LNCaP clone FGC (cell line): ENCODE results near the gene PNMA6A.
"Not testable (repeated sequence)": the region's sequence is repeated elsewhere in the genome, so short reads cannot be mapped to it uniquely, and the experiment has no call there.

Experiments used
- DNase-seq: peaks from one replicate; pipeline ENCODE4 v3.0.0-alpha.2; 2011; ENCODE audit warnings: low read depth
- H3K4me3 ChIP-seq: 2 replicates; pipeline ENCODE4 v1.5.1; 2011; ENCODE audit warnings: mild to moderate bottlenecking, low read depth, low read length, control low read depth
- TF ChIP-seq, protein P1 (sequence below): IDR thresholded peaks from 2 replicates; pipeline ENCODE4 v1.5.1; 2012; ENCODE audit warnings: mild to moderate bottlenecking; ENCODE audit not compliant: control insufficient read depth, insufficient read depth; ENCODE audit errors: extremely low read depth

Gene PNMA6A

DNA sequence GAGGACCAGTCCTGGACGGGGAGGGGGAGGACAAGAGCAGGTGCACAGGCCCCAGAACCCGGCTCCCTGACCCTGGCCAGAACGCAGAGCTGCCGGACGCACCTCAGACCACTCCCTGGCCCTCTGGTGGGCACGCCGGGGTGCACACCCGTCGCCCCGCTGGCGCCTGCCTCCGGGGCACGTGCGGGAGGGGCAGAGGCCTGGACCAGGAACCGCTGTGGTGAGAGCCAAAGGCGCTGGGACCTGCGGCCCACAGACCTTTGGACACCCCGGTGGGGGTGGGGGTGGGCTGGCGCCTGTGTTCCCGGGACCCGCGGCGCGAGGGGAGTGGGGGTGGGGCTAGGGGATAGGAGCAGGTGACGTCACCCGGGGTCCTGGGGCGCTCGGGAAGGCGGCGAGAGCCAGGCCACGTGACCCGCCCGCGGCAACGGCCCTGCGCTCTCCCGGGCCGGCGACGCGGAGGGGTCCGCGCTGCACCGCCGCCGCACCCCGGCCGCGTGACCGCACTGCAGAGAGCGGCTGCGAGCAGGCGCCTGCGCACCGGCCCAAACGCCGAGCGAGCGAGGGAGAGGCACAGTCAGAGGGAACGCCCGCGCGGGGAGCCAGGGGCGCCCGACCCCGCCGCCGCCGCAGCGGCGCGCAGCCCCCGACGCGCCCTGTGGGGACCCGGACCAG, at the start of gene PNMA6A:
PNMA6A (plus strand) TSS at position 546 of the 675 bp plus-strand sequence. CDS start 609 bp downstream, outside the sequence.
- not testable (repeated sequence) for DNase-seq, H3K4me3 ChIP-seq

GRCh38 chrX:153026501-153026900, 45.8 kb upstream of the PNMA6A start:
- H3K4me3 ChIP-seq, DNase-seq: not testable (repeated sequence)

DNA sequence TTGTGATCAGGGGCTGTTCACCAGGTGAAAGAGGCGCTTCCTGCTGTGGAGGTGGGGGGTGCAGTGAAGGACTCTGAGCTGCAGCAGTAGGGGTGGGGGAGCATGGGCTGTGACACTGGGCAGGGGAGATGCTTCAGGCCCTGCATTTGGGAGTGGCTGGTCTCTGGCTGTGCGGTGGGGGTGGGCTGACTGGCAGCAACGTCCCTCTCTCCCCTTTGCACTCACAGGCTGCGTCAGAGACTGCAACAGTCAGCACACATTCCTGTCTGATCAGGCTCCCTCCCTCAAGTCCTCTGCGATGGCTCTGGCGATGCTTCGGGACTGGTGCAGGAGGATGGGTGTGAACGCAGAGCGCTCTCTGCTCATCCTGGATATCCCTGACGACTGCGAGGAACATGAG, 43.8 kb upstream of the PNMA6A start:
- not testable (repeated sequence) for H3K4me3 ChIP-seq, DNase-seq

DNA sequence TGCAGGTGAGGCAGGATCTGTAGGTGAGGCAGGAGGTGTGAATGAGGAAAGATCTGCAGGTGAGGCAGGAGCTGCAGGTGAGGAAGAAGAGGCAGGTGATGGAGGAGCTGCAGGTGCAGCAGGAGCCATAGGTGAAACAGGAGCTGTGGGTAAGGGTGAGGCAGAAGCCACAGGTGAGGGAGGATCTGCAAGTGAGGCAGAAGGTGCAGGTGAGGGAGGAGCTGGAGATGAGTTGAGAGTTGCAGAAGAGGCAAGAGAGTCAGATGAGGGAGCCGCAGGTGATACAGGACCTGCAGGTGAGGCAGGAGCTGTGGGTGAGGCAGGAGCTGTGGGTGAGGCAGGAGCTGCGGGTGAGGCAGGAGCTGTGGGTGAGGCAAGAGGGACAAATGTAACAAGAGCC, 43.1 kb upstream of the PNMA6A start:
- no peak overlapping the region for H3K4me3 ChIP-seq
- TF ChIP-seq, protein P1, sequence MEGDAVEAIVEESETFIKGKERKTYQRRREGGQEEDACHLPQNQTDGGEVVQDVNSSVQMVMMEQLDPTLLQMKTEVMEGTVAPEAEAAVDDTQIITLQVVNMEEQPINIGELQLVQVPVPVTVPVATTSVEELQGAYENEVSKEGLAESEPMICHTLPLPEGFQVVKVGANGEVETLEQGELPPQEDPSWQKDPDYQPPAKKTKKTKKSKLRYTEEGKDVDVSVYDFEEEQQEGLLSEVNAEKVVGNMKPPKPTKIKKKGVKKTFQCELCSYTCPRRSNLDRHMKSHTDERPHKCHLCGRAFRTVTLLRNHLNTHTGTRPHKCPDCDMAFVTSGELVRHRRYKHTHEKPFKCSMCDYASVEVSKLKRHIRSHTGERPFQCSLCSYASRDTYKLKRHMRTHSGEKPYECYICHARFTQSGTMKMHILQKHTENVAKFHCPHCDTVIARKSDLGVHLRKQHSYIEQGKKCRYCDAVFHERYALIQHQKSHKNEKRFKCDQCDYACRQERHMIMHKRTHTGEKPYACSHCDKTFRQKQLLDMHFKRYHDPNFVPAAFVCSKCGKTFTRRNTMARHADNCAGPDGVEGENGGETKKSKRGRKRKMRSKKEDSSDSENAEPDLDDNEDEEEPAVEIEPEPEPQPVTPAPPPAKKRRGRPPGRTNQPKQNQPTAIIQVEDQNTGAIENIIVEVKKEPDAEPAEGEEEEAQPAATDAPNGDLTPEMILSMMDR = no peak
- DNase-seq = no peak

- no peak for DNase-seq
- no peak overlapping the region for H3K4me3 ChIP-seq
- TF ChIP-seq, protein P1 = no peak
Measured at GRCh38 chrX:153029875-153030274, 42.4 kb upstream of the PNMA6A start.

- H3K4me3 ChIP-seq = no peak overlapping the region
- DNase-seq = no peak
- TF ChIP-seq, protein P1 = no peak
Measured at GRCh38 chrX:153030801-153031200, 41.5 kb upstream of the PNMA6A start.

DNA sequence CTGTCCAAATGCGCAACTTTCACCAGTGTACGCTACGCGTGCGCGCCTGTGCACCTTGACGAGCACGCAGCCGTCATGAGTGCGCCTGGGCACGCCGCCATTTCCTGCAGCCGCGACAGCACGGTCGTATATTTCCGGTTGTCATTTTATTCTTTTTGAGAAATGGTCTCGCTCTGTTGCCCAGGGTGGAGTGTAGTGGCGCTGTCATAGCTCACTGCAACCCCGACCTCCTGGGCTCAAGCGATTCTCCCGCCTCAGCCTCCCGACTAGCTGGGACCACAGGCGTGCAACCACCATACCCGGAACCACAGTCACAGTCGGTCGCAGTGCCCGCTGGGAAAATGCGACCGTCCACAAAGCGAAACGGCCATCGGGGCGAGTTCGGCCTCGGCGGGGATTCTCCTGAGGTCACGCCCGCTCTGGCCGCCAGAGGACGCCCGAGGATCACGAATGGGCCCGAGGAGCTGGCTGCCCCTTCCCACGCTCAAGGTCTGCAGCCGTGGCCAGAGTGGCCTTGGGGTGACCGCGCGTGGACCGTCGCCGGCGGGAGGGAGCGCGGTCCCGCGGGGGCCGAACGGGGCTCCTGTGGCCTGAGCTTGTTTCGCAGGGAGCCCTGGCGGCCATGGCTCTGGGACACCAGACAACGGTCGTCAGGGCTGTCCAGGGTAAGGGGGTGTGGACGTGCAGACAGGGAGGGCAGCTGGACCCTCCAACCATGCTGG, 39.7 kb upstream of the PNMA6A start:
- 0 out of 2 replicates have a peak overlapping the region, but pooled peaks have one; percentile 9 for H3K4me3 ChIP-seq
- peak; percentile 1 for DNase-seq
- TF ChIP-seq, protein P1 = peak; percentile 87

- DNase-seq = no peak
- TF ChIP-seq, protein P1 = no peak
- H3K4me3 ChIP-seq = no peak overlapping the region
Measured at GRCh38 chrX:153049093-153049492, 23.2 kb upstream of the PNMA6A start.
